Measurements from ENCODE around the gene CES2. TPM values are rescaled to one million over a fixed set of nuclear protein-coding genes. Genes with fewer than 3 reads are reported as not detected.

CES2 gene
- total and polyA plus RNA-seq, 2 donors (not counting 3 experiments of a cell fraction or from before 2014, with no cell fraction given) = 19.1 to 28.8 TPM

DNA sequence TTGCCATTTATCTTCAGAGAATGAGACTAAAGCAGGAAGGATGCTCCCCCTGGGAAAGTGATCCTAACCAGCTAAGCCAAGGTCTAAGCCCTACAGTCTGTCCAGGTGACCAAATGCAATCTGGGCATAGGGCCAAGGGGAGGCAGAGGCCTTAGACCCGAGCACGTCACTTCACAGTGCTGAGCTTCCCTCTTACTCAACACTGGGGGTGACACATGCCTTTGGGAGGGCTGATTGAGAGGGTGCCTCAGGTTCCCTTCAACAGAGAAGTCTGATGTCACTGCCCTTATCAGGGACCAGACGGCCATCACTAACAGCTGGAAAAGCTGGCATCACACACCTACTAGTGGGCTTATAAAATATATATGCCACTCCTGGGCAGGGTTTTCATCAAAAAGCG, 5.1 kb upstream of the CES2 start:
- FAIRE-seq (no peak), DNase-seq (ENCODE audit: low read depth, low spot score) (no peak)
- H3K4me3 ChIP-seq (replicated peaks in 1 of 3; ENCODE audit: insufficient read depth in 1 of 3, low read depth in 1 of 3, low read length in 3 of 3) = no peak overlapping the region
- intact Hi-C loops (cut with micrococcal nuclease) (no loop called here), dilution Hi-C loops (cut with MboI; ENCODE audit: extremely low pct_ligation_motif_present, low sequenced_read_pairs) (no loop called here)
- no peak overlapping the region for H3K27ac ChIP-seq (ENCODE audit: insufficient read depth, low read depth, low read length)
- no peak for TF ChIP-seq POLR2AphosphoS5 (IDR thresholded peaks at IDR 0.05; ENCODE audit: insufficient read depth, low read depth, low read length)
- TF ChIP-seq EZH2 (IDR thresholded peaks at IDR 0.05; ENCODE audit: borderline replicate concordance, low read depth, low read length, severe bottlenecking) = no peak
- no peak for TF ChIP-seq JUN (IDR thresholded peaks at IDR 0.05; ENCODE audit: borderline replicate concordance, insufficient read depth, insufficient read length, low read depth)
- TF ChIP-seq FOS (IDR thresholded peaks at IDR 0.05; ENCODE audit: borderline replicate concordance, insufficient read depth, low read length) = no peak
- TF ChIP-seq GATA2 (IDR thresholded peaks at IDR 0.05; ENCODE audit: insufficient read depth, insufficient read length, low read depth, low read length) = no peak
- TF ChIP-seq, protein P1, sequence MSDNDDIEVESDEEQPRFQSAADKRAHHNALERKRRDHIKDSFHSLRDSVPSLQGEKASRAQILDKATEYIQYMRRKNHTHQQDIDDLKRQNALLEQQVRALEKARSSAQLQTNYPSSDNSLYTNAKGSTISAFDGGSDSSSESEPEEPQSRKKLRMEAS (IDR thresholded peaks at IDR 0.05; ENCODE audit: insufficient read depth, insufficient read length) = no peak
- TF ChIP-seq, protein P2, sequence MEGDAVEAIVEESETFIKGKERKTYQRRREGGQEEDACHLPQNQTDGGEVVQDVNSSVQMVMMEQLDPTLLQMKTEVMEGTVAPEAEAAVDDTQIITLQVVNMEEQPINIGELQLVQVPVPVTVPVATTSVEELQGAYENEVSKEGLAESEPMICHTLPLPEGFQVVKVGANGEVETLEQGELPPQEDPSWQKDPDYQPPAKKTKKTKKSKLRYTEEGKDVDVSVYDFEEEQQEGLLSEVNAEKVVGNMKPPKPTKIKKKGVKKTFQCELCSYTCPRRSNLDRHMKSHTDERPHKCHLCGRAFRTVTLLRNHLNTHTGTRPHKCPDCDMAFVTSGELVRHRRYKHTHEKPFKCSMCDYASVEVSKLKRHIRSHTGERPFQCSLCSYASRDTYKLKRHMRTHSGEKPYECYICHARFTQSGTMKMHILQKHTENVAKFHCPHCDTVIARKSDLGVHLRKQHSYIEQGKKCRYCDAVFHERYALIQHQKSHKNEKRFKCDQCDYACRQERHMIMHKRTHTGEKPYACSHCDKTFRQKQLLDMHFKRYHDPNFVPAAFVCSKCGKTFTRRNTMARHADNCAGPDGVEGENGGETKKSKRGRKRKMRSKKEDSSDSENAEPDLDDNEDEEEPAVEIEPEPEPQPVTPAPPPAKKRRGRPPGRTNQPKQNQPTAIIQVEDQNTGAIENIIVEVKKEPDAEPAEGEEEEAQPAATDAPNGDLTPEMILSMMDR (IDR thresholded peaks at IDR 0.05; ENCODE audit: extremely low read depth in 1 of 2, insufficient read depth in 1 of 2, low read depth in 1 of 2, low read length in 2 of 2) = no peak
- TF ChIP-seq MYC (IDR thresholded peaks at IDR 0.05; ENCODE audit: low read depth, low read length) = no peak
- no peak for TF ChIP-seq POLR2A (IDR thresholded peaks at IDR 0.05; ENCODE audit: low read depth, low read length)
- no peaks in the 10 kb centered on the region for H3K36me3 ChIP-seq (ENCODE audit: control insufficient read depth in 2 of 2, extremely low read depth in 1 of 2, insufficient read depth in 2 of 2, low read length in 2 of 2)
- ChIA-PET CTCF (interaction anchor here (1.4 to 2.2 kb wide), 3 partner anchors 21 to 225 kb away, joined by 4 to 11 read pairs (median 4); no protein-coding TSS in a partner anchor), POLR2A (no interaction called here)
- peaks cover 8% of the 10 kb centered on the region for H3K4me1 ChIP-seq (ENCODE audit: control insufficient read depth, extremely low read depth, insufficient read depth, low read length)
- H3K9me3 ChIP-seq (replicated peaks; ENCODE audit: control insufficient read depth, insufficient read depth, low read length) = no peaks in the 10 kb centered on the region
- H4K20me1 ChIP-seq (replicated peaks; ENCODE audit: control insufficient read depth, extremely low read depth, insufficient read depth, low read length) = no peaks in the 10 kb centered on the region
- no peaks in the 10 kb centered on the region for H3K9me1 ChIP-seq (replicated peaks; ENCODE audit: control insufficient read depth, extremely low read depth, insufficient read depth, low read length)
- no peak overlapping the region for H3K4me2 ChIP-seq (ENCODE audit: insufficient read depth, low read length)
- H3K27me3 ChIP-seq (ENCODE audit: control insufficient read depth in 2 of 2, insufficient read depth in 2 of 2, low read length in 2 of 2) = peaks cover 6 to 12% of the 10 kb centered on the region in 2 experiments
- H2AFZ ChIP-seq (ENCODE audit: low read depth, low read length) = no peak overlapping the region
- no TSS peak for BruUV-seq (replicated peaks)
- H3K9ac ChIP-seq (replicated peaks; ENCODE audit: extremely low read depth, insufficient read depth, low read length) = no peak overlapping the region
- peaks cover 11% of the 10 kb centered on the region for H3K79me2 ChIP-seq (ENCODE audit: control insufficient read depth, insufficient read depth, low read length)

Data from endothelial cell of umbilical vein (primary cell).